SKM-1 (cell line): Measurements from ENCODE around the gene G6PC1.

Experiments
- DNase-seq: peaks from one replicate; lab custom pipeline; 2025; ENCODE audit not compliant: unreplicated experiment; lab: John Stamatoyannopoulos, UW

The G6PC1 gene

DNA sequence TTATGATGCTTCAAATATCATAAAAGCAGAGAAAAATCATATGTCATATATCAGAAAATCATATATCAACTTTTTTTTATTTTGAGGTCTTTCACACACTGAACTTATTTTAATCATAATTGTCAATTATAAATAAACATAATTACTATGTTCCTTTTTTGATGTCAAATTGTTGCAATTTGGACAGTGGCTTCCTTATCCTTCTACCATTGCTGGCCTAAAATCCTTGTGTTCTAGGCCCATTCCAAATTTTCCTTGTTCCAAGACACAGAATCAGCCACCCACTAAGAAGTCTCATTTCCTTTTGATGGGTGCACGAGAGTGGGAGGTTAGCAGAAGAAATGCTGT is 28.9 kb downstream of the G6PC1 start:
- no peak for DNase-seq

DNA sequence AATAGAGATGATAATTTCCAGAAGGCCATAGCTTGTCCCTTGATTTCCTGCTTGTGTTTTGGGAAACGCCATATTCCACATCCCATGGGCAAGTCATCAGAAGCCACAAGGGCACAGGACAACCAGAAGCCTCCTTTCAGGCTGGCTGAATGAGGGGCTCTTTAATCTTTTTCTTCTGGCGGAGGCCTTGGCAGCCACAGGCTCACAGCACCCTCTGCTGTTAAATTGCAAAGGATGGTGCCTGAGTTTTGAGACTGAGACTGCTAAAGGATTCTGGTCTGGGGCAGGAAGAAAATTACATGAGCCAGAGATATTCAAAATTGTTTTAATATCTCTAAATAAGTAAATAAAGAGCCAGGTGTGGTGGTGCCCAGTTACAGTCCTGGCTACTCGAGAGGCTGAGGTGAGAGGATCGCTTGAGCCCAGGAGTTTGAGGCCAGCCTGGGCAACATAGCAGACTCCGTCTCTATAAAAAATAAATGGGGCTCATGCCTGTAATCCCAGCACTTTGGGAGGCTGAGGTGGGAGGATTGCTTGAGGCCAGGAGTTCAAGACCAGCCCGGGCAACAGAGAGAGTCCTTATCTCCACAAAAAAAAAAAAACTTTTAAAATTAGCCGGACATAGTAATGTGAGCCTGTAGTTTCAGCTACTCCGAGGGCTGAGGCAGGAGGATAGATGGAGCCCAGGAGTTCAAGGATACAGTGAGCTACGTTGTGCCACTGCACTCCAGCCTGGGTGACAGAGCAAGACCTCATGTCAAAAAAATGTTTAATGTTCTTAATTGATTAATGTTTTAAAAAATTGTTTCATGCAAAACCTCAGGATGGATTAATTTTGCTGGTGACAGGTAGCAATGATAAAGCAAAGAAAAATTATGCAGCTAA is 37.4 kb downstream of the G6PC1 start:
- peak; percentile 11 for DNase-seq

DNA sequence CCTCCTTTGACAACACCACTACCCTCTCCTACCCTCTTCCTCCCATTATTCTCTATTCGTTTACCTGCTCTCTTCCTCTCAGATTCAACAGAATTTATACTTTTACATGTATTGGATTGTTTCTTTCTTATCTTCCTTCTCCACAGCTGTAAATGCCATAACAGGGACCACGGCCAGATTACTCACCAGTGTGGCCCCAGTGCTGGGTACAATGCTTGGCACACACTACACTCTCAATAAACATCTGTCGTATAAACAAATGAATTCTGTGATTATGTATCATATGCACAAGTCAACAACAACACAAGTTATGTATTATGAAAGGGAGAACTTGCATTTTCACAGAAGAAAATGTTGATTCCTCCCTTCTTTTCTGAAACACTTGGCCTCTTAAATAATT is 43.6 kb downstream of the G6PC1 start:
- DNase-seq, result no peak

DNA sequence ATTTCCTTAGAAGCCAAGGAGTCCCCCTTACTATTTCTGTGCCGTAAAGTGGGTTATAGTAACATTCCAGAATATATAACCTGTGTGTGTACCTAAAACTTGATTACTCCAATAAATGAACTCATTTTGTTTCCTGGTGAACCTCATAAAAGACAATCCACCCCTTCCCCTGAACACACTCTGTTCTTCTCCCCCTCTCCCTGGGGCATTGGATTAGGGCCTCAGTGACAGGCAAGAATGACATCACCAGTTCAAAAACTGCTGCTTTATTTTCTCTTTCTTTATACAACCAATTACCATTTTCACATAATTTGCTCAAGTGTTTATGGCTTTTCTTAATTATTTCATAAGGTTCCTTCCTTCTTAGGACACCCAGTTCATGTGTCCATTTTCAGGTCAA is 46.2 kb downstream of the G6PC1 start:
- DNase-seq, result no peak

DNA sequence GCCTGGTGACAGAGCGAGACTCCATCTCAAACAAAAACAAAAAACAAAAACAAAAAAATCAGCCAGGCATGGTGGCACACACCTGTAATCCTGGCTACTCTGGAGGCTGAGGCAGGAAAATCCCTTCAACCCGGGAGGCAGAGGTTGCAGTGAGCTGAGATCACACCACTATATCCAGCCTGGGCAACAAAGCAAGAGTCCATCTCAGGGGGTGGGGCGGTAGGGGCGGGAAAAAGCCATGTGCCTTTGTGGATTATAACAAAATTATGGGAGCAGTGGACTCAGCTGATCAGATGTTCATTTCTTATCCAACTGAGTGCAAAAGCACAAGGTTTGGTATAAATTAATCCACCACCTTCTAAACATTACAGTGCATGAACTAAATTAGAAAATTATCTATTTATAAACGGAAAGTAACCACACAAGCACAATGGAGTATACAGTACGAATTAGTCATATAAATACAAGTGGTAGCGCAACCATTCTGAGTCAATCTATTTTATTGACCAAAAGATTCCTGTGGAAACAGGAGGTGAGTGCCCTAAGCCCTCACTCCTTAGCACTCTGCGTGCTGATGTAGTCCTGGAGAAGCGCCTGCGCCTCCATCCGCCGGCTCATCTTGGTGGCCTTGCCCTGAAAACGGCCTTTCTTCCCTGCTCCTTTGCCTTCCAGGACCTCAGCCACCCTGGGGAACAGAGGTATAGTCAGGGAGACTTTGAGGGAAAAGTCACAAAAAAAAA is 49.6 kb downstream of the G6PC1 start:
- no peak for DNase-seq
